Measurements from ENCODE around the gene CDC42BPG.

GRCh38 chr11:64852804-64853509, 8.5 kb upstream of the CDC42BPG start:
- TF ChIP-seq, protein P1, sequence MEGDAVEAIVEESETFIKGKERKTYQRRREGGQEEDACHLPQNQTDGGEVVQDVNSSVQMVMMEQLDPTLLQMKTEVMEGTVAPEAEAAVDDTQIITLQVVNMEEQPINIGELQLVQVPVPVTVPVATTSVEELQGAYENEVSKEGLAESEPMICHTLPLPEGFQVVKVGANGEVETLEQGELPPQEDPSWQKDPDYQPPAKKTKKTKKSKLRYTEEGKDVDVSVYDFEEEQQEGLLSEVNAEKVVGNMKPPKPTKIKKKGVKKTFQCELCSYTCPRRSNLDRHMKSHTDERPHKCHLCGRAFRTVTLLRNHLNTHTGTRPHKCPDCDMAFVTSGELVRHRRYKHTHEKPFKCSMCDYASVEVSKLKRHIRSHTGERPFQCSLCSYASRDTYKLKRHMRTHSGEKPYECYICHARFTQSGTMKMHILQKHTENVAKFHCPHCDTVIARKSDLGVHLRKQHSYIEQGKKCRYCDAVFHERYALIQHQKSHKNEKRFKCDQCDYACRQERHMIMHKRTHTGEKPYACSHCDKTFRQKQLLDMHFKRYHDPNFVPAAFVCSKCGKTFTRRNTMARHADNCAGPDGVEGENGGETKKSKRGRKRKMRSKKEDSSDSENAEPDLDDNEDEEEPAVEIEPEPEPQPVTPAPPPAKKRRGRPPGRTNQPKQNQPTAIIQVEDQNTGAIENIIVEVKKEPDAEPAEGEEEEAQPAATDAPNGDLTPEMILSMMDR (IDR thresholded peaks at IDR 0.05; ENCODE audit: low read depth, low read length, poor library complexity, severe bottlenecking): no peak
- no peak for TF ChIP-seq EZH2phosphoT487 (IDR thresholded peaks at IDR 0.05; ENCODE audit: borderline replicate concordance, low read length)
